ENCODE results near the gene CLMN. TPM values are rescaled to one million over a fixed set of nuclear protein-coding genes. Genes with fewer than 3 reads are reported as not detected.

Gene CLMN
- total and polyA plus RNA-seq, 9 of the 15 experiments (the other 6 are each of a cell fraction or from before 2014, with no cell fraction given) = 0.01 to 0.18 (median 0.07) TPM; not detected in 4

- no peak for TF ChIP-seq HDAC6 (IDR thresholded peaks at IDR 0.05; ENCODE audit: low read depth, low read length)
- TF ChIP-seq ZNF699 (CRISPR knock-in tag; IDR thresholded peaks at IDR 0.05; ENCODE audit: insufficient replicate concordance) = no peak
- no peak for TF ChIP-seq CBX8 (IDR thresholded peaks at IDR 0.05; ENCODE audit: borderline replicate concordance, extremely low read depth, low read depth, low read length, poor library complexity, severe bottlenecking)
- no peak for TF ChIP-seq HMBOX1 (IDR thresholded peaks at IDR 0.05)
- TF ChIP-seq MXI1 (IDR thresholded peaks at IDR 0.05; ENCODE audit: low read depth, low read length) = no peak
- TF ChIP-seq, protein P1, sequence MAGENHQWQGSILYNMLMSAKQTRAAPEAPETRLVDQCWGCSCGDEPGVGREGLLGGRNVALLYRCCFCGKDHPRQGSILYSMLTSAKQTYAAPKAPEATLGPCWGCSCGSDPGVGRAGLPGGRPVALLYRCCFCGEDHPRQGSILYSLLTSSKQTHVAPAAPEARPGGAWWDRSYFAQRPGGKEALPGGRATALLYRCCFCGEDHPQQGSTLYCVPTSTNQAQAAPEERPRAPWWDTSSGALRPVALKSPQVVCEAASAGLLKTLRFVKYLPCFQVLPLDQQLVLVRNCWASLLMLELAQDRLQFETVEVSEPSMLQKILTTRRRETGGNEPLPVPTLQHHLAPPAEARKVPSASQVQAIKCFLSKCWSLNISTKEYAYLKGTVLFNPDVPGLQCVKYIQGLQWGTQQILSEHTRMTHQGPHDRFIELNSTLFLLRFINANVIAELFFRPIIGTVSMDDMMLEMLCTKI (IDR thresholded peaks at IDR 0.05; ENCODE audit: partially characterized antibody) = no peak
- no peak for TF ChIP-seq SUPT5H (IDR thresholded peaks at IDR 0.05)
- no peak for TF ChIP-seq CCAR2 (IDR thresholded peaks at IDR 0.05; ENCODE audit: low read depth, low read length)
- TF ChIP-seq CHD1 (IDR thresholded peaks at IDR 0.05; ENCODE audit: low read length) = no peak
- no peak for TF ChIP-seq HDAC1 (IDR thresholded peaks at IDR 0.05)
- TF ChIP-seq, protein P2, sequence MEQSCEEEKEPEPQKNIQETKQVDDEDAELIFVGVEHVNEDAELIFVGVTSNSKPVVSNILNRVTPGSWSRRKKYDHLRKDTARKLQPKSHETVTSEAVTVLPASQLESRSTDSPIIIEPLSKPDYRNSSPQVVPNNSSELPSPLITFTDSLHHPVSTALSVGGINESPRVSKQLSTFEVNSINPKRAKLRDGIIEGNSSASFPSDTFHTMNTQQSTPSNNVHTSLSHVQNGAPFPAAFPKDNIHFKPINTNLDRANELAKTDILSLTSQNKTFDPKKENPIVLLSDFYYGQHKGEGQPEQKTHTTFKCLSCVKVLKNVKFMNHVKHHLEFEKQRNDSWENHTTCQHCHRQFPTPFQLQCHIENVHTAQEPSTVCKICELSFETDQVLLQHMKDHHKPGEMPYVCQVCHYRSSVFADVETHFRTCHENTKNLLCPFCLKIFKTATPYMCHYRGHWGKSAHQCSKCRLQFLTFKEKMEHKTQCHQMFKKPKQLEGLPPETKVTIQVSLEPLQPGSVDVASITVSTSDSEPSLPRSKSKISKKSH (CRISPR knock-in tag; IDR thresholded peaks at IDR 0.05) = no peak
Measured at GRCh38 chr14:95345032-95345431, 25.3 kb upstream of the CLMN start (continued).

Measured in K562 (cell line).